HG03432 (cell line): ENCODE measurements around the gene KLHL25.
"Not testable (repeated sequence)": the region's sequence is repeated elsewhere in the genome, so short reads cannot be mapped to it uniquely, and the experiment has no call there.

Experiments used
- ATAC-seq: cut with Tn5 transposase; IDR thresholded peaks from one replicate; pipeline ENCODE4 v1.9.1; 2021; ENCODE audit warnings: mild to moderate bottlenecking, moderate library complexity; ENCODE audit not compliant: unreplicated experiment

KLHL25 gene

DNA sequence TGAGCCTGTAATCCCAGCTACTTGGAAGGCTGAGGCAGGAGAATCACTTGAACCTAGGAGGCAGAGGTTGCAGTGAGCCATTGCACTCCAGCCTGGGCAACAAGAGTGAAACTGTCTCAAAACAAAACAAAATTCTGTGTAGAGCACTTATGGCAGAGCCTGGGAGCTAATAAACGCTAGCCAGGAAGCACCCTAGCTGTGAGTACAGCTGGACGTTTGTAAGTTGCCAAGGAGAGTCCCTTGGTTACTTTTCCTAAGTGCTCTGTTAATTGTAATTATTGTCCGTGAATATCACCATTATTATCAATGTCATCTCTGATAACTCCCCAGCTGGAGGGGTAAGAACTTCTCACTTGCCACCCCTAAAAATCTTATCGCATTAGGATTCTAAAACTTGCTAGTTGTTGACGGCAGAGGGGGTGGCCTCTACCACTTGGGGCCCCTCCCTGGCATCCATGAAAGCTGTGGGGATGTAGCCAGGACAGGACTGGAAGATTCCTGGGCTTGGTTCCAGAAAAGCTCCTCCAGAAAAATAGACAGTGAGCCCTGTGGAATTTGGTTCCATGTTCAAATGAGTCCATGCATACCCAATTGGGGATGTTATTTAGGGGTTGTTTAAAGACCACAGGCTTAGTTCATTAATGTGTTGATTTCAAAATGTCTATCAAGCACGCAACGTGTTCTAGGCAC is 9.9 kb upstream of the KLHL25 start:
- no peak for ATAC-seq

DNA sequence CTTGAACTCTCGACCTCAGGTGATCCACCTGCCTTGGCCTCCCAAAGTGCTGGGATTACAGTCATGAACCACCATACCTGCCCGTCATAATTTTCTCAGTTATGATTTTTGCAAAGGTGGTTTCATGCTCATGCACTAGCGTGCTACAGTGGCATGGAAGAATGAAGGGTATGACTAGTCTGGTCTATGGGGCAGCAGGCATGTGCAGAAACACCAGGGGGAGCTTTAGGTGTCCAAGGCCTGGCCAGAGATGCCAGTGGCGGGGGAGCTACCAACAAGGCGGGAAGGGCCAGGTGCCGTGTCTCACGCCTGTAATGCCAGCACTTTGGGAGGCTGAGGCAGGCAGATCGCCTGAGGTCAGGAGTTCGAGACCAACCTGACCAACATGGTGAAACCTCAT is 7.9 kb upstream of the KLHL25 start:
- ATAC-seq: not testable (repeated sequence)

DNA sequence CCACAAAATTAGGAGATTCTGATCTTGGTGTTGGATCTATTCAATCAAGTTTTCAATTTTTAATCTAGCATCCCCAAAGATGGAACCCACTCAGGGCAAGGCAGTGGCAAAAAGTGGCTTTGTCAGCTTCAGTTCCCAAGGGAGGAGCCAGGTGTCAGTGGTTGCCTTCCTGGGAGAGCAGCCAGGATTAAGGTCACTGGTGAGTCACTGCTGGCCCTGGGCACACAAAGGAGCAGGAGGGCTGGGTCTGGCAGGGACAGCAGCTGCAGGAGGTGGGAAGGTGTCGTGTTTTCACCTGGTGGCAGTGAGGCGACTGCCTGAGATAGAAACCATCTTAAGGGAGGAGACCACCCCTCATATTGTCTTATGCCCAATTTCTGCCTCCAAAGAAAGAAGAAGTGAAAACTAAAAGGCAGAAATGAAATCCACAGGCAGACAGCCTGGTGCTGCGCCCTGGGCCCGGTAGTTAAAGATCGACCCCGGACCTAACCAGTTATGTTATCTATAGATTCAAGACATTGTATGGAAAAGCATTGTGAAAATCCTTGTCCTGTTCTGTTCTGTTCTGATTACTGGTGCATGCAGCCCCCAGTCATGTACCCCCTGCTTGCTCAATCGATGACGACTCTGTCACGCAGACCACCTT is 5.9 kb upstream of the KLHL25 start:
- no peak for ATAC-seq

DNA sequence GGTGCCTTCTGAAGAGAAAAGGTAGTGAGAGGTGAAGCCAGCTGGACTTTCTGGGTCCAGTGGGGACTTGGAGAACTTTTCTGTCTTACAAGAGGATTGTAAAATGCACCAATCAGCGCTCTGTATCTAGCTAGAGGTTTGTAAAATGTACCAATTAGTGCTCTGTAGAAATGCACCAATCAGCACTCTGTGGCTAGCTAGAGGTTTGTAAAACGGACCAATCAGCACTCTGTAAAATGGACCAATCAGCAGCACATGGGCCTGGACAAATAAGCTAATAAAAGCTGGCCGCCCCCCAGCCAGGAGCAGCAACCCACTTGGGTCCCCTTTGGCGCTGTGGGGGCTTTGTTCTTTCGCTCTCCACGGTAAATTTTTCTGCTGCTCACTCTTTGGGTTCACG is 1.6 kb upstream of the KLHL25 start:
- not testable (repeated sequence) for ATAC-seq

DNA sequence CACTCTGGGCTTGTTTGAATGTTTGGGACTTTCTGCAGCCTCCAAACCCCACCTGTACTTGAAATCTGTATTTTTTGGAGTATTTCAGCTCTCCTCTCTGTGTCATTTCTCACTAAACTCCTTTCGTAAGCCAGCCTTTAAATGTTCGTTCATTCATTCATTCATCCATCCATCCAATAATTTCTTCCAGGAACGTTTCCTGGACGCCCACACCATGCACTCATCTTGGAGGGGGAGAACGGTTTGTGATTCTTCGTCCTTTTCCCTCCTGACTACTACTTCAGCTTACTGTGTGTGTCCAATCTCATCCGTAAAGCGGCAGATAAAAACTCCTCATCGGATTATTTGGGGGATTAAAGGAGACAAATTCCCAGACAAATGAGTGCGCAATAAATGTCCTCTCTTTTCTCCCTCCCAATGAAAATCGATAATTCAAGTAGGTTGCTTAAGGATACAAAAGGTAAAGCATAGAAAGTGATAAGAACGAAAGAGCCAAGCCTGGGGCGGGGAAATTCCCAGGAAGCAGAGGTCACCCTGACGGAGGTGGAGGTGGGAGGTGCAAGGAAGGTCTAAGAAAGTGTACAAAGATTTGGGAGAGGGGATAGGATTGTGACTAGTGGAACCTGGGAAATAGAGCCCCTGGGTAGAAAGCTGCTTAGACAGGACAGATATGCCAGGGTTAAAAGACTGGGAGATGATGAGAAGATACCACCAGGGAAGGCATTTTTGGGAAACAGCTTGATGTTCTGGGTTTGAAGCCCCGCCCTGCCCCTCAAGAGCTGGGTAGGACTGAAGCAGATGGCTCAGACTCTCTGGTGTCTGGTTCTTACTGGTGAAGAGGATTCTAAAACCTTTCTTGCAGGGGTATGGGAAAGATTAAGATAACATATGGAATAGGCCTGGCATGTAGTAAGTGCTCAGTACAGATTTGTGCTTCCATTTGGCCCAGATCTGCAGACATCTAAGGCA is 896 bp upstream of the KLHL25 start:
- no peak for ATAC-seq

DNA sequence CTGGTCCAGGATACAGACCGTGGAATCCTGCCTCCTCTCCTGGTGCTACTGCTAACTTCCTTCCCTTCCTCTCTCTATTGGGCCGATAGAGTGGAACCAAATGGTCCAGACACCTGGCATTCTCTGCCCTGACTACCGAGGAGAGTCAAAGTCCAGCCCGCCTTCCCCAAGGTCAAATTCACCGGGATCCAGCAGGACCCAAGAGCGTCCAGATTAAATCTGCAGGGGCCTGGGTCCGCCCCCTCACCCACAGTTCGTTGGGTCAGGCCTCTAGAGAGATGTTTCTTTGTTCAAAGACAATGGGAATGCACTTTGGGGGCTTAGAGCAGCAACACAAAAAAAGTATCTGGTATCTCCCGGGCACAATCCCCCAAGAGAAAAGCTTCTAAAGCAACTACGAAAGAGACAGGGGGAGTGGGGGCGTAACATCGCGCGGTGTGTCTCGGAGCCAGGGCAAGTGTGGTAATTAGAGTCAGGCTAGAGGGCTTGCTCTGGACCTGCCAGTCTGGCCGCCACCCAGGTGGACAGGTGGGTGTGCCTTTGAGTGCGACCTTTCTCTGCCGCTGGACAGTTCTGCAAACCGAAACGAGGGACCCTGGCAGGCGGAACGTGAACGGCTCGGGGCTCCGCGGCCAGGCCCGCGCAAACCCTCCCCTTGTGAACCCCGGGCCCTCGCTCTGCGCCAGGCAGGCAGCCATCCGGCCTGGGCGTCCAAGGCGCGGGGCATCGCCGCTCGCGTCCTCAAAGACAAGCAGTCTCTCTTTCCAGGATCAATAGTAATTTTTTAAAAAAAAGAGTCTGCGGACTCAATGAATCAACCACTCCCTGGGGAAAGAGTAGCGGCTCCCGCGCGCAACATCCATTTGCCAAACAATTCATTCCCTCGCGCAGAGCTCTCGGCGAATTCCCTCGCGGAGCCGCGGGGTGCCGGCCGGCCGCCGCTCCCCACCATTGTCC is 806 bp downstream of the KLHL25 start:
- peak; percentile 50 for ATAC-seq

DNA sequence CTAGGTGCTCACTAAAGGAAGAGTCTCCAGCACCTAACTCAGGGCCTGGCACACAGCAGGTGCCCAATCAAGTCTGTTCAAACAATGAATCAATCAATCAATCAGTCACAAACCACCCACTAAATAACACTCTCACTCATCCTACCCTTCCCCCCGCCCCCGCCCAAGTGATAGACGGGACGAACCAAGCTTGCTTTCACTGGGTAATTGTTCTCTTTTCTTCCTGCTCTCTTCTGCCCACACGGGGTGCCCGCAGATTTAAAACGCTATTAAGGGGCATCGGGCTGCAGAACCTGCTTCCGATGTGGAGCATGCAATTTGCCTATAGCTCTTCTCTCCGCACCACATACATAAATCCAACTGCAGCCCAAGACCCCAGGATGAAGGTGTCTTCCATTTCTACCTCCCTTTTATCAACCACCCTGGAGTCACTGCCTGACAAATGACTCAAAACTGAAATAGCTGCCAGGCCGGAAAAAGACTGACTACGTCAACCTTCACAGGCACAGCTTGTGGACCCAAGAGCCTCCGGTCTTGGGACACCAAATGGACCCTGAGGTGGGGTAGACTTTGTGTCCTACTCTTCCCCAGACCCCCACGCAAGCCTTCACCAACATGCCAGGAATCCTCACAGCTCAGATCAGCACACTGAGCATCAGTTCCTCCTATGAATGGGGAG is 1.7 kb downstream of the KLHL25 start:
- no peak for ATAC-seq

DNA sequence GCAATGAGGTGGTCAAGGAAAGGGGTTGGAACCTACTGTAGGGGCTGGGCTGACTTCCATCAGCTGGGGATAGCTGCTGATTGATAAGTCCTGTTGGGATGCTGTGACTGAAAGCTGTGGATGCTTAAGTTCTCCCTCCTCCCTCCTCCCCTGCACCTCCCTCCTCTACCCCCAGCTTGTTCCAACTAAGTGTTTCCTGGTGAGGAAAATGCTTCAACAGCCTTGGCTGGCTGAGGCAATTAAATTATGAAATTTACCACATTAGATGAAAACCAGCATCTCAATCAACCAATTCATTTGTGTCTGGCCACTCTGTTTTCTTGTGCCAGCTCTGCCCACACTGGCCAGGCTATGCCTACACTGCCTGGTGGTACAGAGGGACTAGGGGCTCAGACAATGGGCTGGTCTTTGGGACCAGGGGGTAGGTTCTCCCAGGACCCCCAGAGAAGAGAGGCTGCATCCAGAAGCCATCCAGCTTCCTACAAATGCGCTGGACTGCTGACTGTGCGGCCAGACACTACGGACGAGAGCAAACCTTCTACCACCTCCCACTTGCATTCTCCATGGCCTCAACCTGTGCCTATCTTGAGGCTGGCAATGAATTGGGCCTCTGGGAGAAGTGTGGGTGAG is 2.5 kb downstream of the KLHL25 start:
- no peak for ATAC-seq

DNA sequence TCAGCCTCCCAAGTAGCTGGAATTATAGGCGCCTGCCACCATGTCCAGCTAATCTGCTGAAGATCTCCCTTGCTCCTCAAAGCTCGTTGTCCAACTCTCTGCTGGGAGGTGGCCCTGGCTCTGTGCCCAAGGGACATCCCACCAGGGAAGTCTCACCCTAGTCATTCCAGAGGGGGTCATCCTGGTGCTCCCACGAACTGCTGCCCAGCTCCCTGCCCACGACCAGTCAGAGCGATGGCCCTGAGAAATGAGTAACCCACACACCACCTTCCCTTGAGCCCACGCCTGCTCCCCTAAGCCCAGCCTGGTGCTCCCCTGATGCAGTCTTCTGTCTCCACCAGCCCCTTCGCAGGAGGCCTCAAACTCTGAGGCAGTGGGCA is 5.2 kb downstream of the KLHL25 start:
- no peak for ATAC-seq

DNA sequence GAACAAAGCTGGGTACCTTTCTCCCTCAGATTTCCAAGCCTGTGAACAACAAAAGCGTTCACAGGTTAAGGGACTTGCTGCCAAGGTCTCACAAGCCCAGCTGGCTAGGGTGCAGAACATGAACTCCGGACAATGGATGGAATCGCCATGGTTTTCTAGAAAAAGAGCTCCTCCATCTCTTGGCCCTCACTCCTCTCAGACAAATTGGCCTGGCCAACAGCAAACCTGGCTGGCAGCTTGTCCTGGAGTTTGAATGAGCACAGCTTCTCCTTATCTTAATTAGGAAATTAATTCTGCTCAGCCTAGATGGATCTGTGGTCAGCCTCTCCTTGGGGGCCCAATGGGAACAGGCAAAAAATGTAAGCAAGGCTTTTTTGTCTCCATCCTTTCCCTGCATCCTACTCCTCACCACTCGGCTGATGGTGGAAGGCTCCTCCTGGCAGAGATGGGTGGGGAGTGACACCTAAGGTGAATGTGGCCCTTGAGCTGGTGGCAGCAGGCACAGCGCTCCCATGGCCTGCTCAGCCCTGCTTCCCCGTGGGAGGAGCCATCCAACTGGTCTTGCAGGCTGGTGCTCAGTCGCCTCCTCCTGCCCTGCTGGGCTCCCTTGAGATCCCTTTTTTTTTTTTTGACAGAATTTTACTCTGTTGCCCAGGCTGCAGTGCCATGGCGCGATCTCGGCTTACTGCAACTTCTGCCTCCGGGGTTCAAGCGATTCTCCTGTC is 5.8 kb downstream of the KLHL25 start:
- ATAC-seq: no peak

DNA sequence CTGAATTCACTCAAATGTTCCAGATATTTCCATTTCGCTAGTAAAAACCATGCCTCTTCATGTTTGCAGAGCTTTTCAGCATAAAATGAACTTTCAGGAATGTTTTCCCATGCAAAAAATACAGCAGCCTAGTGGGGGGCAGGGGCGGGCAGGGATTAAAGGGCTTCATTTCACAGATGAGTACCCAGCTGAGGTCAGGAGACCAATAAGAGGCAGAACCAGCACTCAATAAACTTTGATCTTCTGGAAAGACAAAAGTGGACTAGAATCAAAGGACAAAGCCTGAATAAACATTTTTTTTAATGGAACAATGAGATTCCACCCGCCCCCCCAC is 8.0 kb downstream of the KLHL25 start:
- no peak for ATAC-seq

DNA sequence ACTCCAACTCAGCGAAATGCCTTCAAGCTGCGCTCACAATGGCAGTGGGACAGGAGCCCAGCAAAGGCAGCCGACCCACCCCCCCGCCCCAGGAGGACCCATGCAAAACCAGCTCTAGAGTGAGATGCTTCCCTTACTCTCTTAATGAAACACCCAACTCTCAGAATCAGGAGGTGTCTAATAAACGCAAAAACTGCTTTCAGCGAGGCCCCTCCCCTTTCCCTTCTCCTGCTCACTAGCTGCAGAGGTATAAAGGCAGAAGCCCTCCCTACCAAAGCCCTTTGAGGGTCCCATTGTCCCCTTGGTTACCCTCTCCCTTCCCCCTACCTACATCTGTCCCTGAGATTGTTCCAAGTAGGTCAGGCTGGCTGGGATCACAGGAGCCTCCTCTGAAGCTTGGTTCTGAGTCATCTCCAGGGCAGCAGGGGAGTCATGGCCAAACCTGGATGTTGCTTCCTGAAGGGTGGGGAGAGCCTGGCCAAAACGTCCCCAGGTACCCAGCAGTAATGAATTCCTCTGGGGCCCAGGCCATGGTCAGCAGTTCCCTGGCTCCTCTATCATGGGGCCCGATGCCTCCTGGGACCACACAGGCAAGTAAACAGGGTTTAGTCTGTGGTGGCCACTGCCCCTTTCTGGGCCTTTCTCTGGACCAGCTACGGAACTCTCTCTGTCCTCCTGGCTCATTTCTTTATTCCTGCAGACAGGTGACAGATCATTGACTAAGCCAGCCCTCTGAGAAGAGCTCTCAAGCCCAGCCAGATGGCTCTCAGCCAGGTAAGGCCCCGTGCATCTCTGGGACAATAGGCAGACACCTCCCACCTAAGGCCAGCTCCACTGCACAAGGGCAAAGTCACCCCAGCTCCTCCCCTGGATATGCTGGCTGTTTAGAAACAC is 8.6 kb downstream of the KLHL25 start:
- peak; percentile 31 for ATAC-seq

DNA sequence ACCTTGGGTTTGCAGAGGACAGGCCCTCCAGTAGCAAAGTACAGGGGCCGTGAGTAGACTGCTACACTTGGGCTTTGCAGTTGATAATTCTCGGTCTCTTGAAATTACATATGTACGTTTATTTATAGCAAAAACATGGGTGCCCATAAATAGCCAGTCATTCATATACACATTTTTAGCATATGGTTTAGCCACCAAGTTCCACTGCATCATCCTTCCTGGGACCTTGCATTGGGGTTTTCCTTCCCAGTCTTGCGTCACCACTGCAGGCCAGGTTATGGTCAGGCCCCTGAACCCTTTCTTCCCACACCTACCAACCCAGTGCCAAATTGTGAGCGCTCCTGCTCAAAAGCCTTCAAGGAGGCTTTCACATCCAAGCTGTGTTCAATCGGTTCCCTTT is 12.7 kb downstream of the KLHL25 start:
- ATAC-seq: no peak

DNA sequence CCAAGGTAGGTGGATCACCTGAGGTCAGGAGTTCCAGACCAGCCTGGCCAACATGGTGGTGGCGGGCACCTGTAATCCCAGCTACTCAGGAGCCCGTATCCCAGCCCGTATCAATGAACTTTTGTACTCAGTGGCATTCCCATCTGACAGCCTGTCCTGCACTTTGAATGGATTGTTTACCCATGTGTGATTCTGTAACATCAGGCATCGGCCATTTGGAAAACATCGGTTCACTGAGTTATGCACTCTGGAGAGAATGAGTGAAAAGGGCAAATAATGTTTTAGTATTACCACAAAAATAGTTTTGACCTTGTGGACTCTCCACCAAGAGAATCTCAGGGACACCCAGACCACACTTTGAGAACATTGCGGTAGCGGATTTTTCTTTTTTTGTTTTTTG is 13.6 kb downstream of the KLHL25 start:
- ATAC-seq: no peak

DNA sequence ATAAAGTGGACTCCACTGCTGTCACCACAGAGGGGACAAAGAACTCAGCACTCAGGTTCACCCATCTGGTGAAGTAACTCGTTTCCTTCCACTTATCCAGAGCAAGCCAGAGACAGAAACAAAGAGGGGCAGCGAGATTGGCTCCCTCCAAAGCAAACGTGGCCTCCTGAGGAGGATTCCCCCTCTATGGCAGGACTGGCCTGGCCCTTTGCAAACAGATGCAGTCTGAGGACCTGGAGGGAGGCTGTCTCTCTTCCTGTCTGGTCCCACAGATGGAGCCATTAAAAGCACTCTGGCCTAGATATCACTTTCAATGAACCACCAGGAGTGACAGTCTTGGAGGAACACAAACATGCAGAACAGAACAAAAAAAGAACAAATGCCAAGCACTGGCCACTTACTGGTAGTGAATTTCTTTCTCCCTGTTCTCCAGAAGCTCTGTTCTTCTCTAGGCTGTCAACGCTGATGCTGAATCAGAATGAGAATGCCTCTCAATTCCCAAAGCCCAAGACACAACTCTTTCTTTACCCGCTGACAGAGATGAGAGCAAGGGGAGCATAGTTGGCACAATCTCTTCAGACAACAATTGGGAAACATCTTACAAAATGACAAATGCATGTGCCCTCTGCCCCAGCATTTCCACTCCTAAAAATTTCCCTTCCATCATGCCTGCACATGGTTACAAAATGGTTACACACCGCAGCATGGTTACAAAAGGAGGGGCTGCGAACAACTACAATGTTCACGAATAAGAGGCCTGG is 14.3 kb downstream of the KLHL25 start:
- ATAC-seq: no peak

DNA sequence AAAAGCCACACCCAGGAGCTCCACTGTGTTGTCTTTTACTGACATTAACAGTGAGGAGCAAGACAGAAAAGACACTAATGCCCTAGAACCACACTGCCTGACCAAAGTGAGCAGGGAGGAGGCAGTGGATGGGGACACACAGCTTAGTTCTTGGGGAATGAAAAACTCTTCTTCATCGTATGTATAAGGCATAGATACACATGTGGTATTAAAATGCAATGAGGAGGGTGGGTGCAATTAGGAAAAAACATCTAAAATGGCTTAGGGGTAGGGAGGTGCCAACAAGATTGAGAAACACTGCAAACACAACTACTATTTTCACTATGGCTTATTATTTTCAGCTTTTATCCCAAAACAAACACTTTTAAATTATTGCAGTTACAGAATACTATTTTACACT is 15.5 kb downstream of the KLHL25 start:
- no peak for ATAC-seq

DNA sequence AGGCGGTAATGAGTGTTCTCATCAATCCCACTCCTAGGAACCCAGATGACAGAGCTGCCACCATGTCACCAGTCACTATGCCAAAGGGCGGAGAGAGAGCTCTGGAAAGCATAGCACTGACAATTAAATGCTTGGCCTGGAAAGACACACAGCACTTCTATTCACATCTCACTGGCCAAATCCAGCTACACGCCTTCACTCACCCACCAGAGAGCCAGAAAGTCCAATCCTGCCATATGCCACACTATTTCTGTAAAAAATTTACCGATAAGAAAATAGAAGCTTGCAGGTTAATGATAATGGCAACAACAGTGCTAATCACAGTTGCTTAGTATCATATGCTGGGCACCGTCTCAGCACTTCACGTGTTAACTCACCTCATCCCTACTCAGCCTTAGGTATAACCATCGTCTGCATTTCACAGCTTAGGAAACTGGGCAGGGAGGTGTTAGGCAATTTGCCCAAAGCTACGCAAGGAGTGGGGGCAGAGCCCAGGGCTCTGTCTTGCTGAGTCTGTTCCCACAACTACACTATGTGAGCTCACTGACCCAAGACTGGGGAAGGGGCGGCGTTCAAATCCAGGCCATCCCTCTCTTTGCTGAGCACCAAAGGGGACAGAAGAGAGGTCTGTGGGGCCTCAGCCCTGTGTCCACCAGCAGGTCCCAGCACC is 16.5 kb downstream of the KLHL25 start:
- ATAC-seq: no peak
